GM12891 (cell line): ENCODE results near the gene METTL22.

Source experiments
- PAX5 ChIP-seq: IDR thresholded peaks from 2 replicates; pipeline ENCODE4 v1.6.1; 2011; ENCODE audit warnings: low read length, moderate library complexity, mild to moderate bottlenecking; ENCODE audit not compliant: insufficient read depth, severe bottlenecking
- POLR2A ChIP-seq: IDR thresholded peaks from 2 replicates; pipeline ENCODE4 v1.6.1; 2011; ENCODE audit warnings: low read depth, low read length, control low read depth
- POLR2AphosphoS5 ChIP-seq: IDR thresholded peaks from 2 replicates; pipeline ENCODE4 v1.6.1; 2011; ENCODE audit warnings: low read depth, low read length, control low read depth
- SPI1 ChIP-seq: IDR thresholded peaks from 2 replicates; pipeline ENCODE4 v1.6.1; 2011; ENCODE audit warnings: low read depth, low read length, control low read depth
- TAF1 ChIP-seq: IDR thresholded peaks from 2 replicates; pipeline ENCODE4 v1.6.1; 2011; ENCODE audit warnings: low read depth, low read length, control low read depth

DNA sequence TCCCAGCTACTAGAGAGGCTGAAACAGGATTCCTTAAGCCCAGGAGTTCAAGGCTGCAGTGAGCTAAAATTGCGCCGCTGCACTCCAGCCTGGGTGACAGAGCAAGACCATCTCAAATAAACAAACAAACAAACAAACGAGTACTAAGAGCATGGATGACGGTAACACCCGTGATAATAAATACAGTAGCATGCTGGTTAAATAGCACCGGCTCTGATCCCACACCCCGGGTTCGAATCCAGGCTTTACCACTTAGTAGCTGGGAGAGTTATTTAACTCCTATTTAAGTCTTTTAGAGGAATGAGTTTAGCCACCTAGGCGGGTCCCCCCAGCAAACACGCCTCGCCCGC, 301 bp upstream of the METTL22 start:
- no peak for TF ChIP-seq POLR2A
- TF ChIP-seq TAF1 = no peak
- no peak for TF ChIP-seq POLR2AphosphoS5
- no peak for TF ChIP-seq PAX5
- TF ChIP-seq SPI1 = no peak
